Epithelial cell of alveolus of lung (primary cell): Measurements from ENCODE around the gene RCVRN. TPM values are rescaled to one million over a fixed set of nuclear protein-coding genes. Genes with fewer than 3 reads are reported as not detected.

Experiments used
- total RNA-seq: library from RNA; depleted of rRNA; stranded (reverse); fragments of >200 nt; gene quantifications from 2 replicates; pipeline ENCODE4 v1.2.1, GENCODE V29; 2015

RCVRN gene
- not detected in 2 replicates for total RNA-seq

DNA sequence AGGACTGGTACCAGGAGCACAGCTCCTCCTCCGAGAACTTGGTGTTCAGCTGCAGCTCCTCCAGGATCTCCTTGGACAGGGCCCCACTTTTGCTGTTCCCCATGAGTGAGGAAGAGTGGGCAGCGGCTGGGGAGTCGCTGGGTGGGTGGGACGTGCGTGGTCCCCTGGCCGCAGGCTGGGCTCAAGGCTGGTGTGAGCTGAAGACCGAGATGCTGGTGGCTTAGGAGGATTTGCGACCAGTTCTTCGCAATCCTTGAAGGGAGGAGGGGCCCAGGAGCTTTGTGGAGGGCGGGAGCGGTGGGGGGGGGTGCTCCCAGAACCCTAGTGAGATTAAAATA is at the start of gene RCVRN:
Gene RCVRN (minus strand): TSS at position 194 of the 338 bp plus-strand sequence. CDS start 91 bp downstream, at position 103.

Other genes with a start within 250 kb of the RCVRN start
- not detected in 2 replicates for gene DHRS7C, start 113.7 kb downstream of the RCVRN start, total RNA-seq
- gene GSG1L2, start 83.2 kb downstream of the RCVRN start, total RNA-seq, result not detected in 2 replicates
- gene GLP2R, start 79.3 kb downstream of the RCVRN start, total RNA-seq, result under 0.01 TPM in 1 of 2 replicates, not detected in the other